Progenitor cell of endocrine pancreas (in vitro differentiated cells): ENCODE data around the gene XNDC1N. TPM values are rescaled to one million over a fixed set of nuclear protein-coding genes. Genes with fewer than 3 reads are reported as not detected.
"Not testable (repeated sequence)": the region's sequence is repeated elsewhere in the genome, so short reads cannot be mapped to it uniquely, and the experiment has no call there.

Experiments
- DNase-seq: peaks from one replicate; pipeline ENCODE4 v3.0.0; 2021; ENCODE audit warnings: low spot score; ENCODE audit not compliant: unreplicated experiment
- H3K27ac Mint-ChIP-seq: 2 replicates; pipeline ENCODE4 v1.8.0; 2021; ENCODE audit warnings: mild to moderate bottlenecking, moderate library complexity, mixed read lengths
- H3K27me3 Mint-ChIP-seq: 2 replicates; pipeline ENCODE4 v1.8.0; 2021; ENCODE audit warnings: mixed read lengths
- H3K36me3 Mint-ChIP-seq: 2 replicates; pipeline ENCODE4 v1.8.0; 2022; ENCODE audit warnings: mixed read lengths; ENCODE audit not compliant: insufficient read depth
- H3K4me1 Mint-ChIP-seq: 2 replicates; pipeline ENCODE4 v1.8.0; 2021; ENCODE audit warnings: low read depth, mixed read lengths
- H3K4me3 Mint-ChIP-seq: 2 replicates; pipeline ENCODE4 v1.8.0; 2021; ENCODE audit warnings: low read depth, mild to moderate bottlenecking, moderate library complexity, mixed read lengths
- H3K9me3 Mint-ChIP-seq: 2 replicates; pipeline ENCODE4 v1.8.0; 2021; ENCODE audit warnings: low read depth, mixed read lengths
- total RNA-seq: library from RNA; stranded (reverse); gene quantifications from 2 replicates; pipeline ENCODE4 v1.2.1, GENCODE V29; 2021
- TF ChIP-seq, protein P1 (sequence below): fragments of 200-600 bp; sonication (generic); IDR thresholded peaks from one replicate; pipeline ENCODE4 v1.5.0; 2021; ENCODE audit warnings: antibody characterized with exemption, mild to moderate bottlenecking; ENCODE audit not compliant: unreplicated experiment

XNDC1N gene
- total RNA-seq, 1 donor from 2014 or later, result 12.3 TPM

DNA sequence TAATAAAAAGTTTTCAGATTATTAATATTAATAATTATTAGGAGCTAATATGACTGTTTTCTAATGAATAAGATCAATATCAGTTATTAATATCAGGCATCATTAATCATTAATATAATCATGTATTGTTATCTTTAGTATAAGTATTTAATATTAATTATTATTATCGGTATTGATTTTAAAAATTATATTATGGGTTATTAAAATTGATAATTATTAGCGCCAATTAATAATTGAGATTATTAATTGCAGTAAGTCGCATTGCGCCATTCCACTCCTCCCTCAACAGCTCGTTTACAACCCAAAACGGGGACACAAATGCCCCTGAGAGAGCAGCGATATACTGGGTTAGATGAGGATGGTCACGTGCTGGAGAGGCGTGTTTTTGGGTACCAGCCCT lies 20.2 kb downstream of the XNDC1N start:
- peaks cover 10% of the 10 kb centered on the region for H3K4me1 Mint-ChIP-seq
- no peak overlapping the region for H3K4me3 Mint-ChIP-seq
- TF ChIP-seq, protein P1, sequence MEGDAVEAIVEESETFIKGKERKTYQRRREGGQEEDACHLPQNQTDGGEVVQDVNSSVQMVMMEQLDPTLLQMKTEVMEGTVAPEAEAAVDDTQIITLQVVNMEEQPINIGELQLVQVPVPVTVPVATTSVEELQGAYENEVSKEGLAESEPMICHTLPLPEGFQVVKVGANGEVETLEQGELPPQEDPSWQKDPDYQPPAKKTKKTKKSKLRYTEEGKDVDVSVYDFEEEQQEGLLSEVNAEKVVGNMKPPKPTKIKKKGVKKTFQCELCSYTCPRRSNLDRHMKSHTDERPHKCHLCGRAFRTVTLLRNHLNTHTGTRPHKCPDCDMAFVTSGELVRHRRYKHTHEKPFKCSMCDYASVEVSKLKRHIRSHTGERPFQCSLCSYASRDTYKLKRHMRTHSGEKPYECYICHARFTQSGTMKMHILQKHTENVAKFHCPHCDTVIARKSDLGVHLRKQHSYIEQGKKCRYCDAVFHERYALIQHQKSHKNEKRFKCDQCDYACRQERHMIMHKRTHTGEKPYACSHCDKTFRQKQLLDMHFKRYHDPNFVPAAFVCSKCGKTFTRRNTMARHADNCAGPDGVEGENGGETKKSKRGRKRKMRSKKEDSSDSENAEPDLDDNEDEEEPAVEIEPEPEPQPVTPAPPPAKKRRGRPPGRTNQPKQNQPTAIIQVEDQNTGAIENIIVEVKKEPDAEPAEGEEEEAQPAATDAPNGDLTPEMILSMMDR, result no peak
- H3K27me3 Mint-ChIP-seq, result no peaks in the 10 kb centered on the region
- no peaks in the 10 kb centered on the region for H3K9me3 Mint-ChIP-seq
- H3K36me3 Mint-ChIP-seq, result peaks cover 7% of the 10 kb centered on the region
- no peak for DNase-seq
- no peak overlapping the region for H3K27ac Mint-ChIP-seq

GRCh38 chr11:71901137-71901536 lies 27.3 kb downstream of the XNDC1N start:
- not testable (repeated sequence) for H3K4me3 Mint-ChIP-seq, H3K27me3 Mint-ChIP-seq, H3K4me1 Mint-ChIP-seq, DNase-seq, H3K27ac Mint-ChIP-seq, H3K9me3 Mint-ChIP-seq
- peaks cover 12% of the 10 kb centered on the region for H3K36me3 Mint-ChIP-seq

GRCh38 chr11:71895961-71896360 lies 32.4 kb downstream of the XNDC1N start:
- no peak overlapping the region for H3K4me3 Mint-ChIP-seq
- no peaks in the 10 kb centered on the region for H3K4me1 Mint-ChIP-seq
- no peak for DNase-seq
- peaks cover 18% of the 10 kb centered on the region for H3K36me3 Mint-ChIP-seq
- no peaks in the 10 kb centered on the region for H3K27me3 Mint-ChIP-seq
- H3K27ac Mint-ChIP-seq, result no peak overlapping the region
- peaks cover 16% of the 10 kb centered on the region for H3K9me3 Mint-ChIP-seq
- TF ChIP-seq, protein P1, result no peak

- H3K4me3 Mint-ChIP-seq, H3K27me3 Mint-ChIP-seq, H3K27ac Mint-ChIP-seq, DNase-seq: not testable (repeated sequence)
- Mint-ChIP-seq H3K9me3 (peaks cover 12% of the 10 kb centered on the region), H3K36me3 (peaks cover 16% of the 10 kb centered on the region), H3K4me1 (peaks cover 10% of the 10 kb centered on the region)
Measured at GRCh38 chr11:71889181-71889872, 39.1 kb downstream of the XNDC1N start.

DNA sequence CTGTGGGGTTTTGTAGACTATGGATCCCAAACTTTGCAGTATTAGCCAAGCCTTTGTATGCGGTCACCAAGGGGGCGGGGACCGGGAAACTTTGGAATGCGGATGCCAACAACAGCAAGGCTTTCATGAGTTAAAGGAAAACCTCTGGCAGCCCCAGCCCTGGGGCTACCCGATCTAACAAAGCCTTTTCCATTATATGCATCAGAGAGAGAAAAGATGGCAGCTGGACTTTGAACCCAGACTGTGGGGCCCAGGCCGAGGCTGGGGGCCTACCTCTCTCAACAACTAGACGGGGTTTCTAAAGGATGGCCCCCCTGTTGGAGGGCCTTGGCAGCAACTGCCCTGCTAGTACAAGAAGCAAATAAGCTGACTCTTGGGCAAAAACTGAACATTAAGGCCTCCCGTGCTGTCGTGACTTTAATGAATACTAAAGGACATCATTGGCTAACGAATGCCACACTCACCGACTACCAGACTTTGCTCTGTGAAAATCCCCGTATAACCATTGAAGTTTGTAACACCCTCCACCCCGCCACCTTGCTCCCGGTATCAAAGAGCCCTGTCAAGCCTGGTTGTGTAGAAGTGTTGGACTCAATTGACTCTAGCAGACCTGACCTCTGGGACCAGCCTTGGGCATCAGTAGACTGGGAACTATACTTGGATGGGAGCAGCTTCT lies 39.9 kb downstream of the XNDC1N start:
- peak overlapping the region; percentile 73 for H3K27ac Mint-ChIP-seq
- H3K9me3 Mint-ChIP-seq, result peaks cover 12% of the 10 kb centered on the region
- not testable (repeated sequence) for DNase-seq, H3K27me3 Mint-ChIP-seq, H3K4me3 Mint-ChIP-seq
- H3K36me3 Mint-ChIP-seq, result peaks cover 12% of the 10 kb centered on the region
- peaks cover 10% of the 10 kb centered on the region for H3K4me1 Mint-ChIP-seq

DNA sequence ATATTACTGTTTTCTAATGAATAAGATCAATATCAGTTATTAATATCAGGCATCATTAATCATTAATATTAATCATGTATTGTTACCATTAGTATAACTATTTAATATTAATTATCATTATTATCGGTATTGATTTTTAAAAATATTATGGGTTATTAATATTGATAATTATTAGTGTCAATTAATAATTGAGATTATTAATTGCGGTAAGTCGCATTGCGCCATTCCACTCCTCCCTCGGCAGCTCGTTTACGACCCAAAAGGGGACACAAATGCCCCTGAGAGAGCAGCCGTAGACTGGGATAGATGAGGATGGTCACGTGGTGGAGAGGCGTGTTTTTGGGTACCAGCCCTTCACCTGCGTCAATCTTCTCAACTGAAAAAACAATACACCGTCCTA lies 42.6 kb downstream of the XNDC1N start:
- not testable (repeated sequence) for H3K27me3 Mint-ChIP-seq, H3K4me3 Mint-ChIP-seq, H3K9me3 Mint-ChIP-seq, DNase-seq, H3K27ac Mint-ChIP-seq
- Mint-ChIP-seq H3K4me1 (peaks cover 10% of the 10 kb centered on the region), H3K36me3 (peaks cover 12% of the 10 kb centered on the region)

Other genes starting within 250 kb of the XNDC1N start
- not detected in 2 replicates for gene DEFB108B, start 95.4 kb downstream of the XNDC1N start, total RNA-seq
- not detected in 2 replicates for gene DEFB131B, start 50.1 kb downstream of the XNDC1N start, total RNA-seq
- 50.1 and 59.6 TPM in 2 replicates for gene RNF121, start 452 bp upstream of the XNDC1N start, total RNA-seq
- gene IL18BP, start 70.3 kb upstream of the XNDC1N start, total RNA-seq, result 19.8 and 20.1 TPM in 2 replicates
- gene NUMA1, start 151.9 kb upstream of the XNDC1N start, total RNA-seq, result 238 and 255 TPM in 2 replicates
- gene LRRC51, start 152.3 kb upstream of the XNDC1N start, total RNA-seq, result 12.4 and 14.9 TPM in 2 replicates
- 84.9 and 85.4 TPM in 2 replicates for gene LAMTOR1, start 174.7 kb upstream of the XNDC1N start, total RNA-seq
- not detected in 2 replicates for gene TOMT, start 177.3 kb upstream of the XNDC1N start, total RNA-seq
- gene ANAPC15, start 184.1 kb upstream of the XNDC1N start, total RNA-seq, result 56.1 and 61.3 TPM in 2 replicates
- 0.98 TPM in 1 of 2 replicates, not detected in the other for gene FOLR3, start 207.1 kb upstream of the XNDC1N start, total RNA-seq